GM10266 (cell line): ENCODE data around the gene HEATR3.
A peak's percentile ranks its signal among the peaks of the same experiment; 100 is the strongest.

Source experiments
- DNase-seq: peaks from one replicate; pipeline ENCODE4 v3.0.0; 2012; ENCODE audit errors: extremely low spot score
- CTCF ChIP-seq: IDR thresholded peaks from 2 replicates; pipeline ENCODE4 v1.5.1; 2012; ENCODE audit warnings: mild to moderate bottlenecking, low read depth; ENCODE audit not compliant: control insufficient read depth, insufficient read depth; ENCODE audit errors: missing control alignments

HEATR3 gene

DNA sequence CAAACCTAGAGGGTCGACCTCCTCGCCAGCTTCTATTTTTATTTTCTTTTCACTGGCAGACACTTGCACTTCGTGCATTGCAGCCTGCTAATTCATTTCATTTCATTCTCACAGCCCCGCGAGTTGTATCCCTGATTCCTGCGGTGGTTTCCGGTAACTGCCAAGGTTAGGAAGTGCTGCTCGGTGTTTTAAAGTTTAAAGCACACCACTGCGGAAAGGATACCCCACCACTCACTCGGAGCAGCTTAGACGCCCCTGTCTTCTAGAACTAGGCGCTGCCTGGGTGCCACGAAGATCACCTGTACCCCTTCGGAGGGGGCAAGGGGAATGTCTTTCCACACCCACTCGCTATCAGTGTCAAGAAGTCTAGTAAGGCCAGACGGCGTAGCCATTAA is 40.2 kb upstream of the HEATR3 start:
- no peak for TF ChIP-seq CTCF
- DNase-seq, result peak; percentile 30

DNA sequence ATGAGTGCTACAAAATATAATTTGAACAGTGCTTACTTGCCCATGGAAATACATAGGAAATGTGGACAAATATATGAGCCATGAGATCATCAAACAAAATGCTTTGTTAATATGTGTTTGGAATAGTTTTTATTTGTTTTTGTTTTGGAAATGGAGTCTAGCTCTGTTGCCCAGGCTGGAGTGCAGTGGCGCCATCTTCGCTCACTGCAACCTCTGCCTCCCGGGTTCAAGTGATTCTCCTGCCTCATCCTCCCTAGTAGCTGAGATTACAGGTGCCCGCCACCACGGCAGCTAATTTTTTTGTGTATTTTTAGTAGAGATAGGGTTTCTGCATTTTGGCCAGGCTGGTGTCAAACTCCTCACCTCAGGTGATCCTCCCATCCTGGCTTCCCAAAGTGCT is 37.9 kb upstream of the HEATR3 start:
- no peak for DNase-seq
- TF ChIP-seq CTCF, result no peak

DNA sequence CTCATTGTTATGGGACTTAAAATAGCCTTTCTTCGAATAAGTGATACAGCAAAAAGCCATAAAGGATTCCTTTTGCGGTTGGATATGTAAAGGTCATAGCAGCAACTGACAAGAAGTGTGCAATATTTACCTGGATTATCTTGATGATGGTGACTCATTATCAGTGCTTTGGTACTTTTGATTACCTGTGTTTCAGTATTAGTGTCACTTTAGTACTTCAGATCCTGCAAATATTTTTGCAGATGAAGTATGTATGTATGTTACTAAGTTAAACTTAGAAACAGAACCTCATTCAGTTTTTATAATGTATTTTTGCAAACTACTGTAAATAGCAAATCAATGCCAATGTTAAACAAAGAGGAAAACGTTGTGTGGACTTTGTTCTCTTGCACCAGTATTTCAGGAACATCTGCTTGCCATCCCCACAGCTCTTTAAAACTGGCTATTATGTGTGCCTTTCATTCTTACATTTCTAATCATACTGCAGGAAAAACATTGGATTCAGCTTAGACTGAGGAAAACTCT is 30.2 kb upstream of the HEATR3 start:
- no peak for TF ChIP-seq CTCF
- no peak for DNase-seq

DNA sequence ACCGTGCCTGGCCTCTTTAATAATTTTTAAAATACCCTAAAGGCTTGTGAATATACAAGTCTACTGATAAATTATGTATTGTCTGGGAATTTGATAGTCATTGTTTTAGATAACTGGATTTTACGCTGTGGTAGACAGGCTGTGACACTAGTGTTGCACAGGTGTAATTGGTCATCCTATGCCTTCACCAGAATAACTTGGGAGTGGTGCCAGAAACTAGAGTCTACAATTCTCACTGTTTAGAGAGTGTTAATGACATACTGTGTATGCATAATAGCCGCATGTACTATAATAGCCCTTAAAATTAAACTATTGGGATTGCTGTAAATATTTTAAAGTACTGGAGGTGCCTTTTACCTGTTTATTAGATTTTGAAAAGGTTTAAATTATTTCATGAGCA is 29.3 kb upstream of the HEATR3 start:
- no peak for DNase-seq
- TF ChIP-seq CTCF, result no peak

DNA sequence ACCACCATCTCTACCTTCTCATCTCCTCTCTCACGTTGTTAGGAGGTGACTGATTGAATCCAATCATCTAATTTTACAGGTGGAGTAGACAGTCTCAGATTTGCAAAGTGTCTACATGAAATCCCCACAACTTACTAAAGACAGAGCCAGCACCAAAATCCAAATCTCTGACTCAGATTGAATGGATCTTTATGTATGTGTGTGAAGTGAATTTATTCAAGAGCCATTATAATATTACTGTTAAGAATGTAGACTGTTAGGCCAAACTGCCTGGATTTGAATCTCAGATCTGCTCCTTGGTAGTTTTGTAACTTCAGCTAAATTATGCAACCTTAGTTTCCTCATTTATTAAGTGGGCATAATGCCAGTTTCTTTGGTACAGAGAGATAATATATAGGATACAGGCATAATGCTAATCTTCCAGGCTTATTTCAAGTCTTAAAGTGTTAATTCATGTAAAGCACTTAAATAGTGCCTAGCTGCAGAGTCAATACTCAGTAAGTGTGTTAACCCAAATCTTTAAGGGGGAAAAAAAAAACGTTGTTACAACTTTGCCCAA is 28.0 kb upstream of the HEATR3 start:
- DNase-seq, result no peak

GRCh38 chr16:50038286-50038685 is 27.5 kb upstream of the HEATR3 start:
- DNase-seq, result no peak
- TF ChIP-seq CTCF, result no peak

More for the DNA sequence above, 28.0 kb upstream of the HEATR3 start:
- TF ChIP-seq CTCF, result no peak

DNA sequence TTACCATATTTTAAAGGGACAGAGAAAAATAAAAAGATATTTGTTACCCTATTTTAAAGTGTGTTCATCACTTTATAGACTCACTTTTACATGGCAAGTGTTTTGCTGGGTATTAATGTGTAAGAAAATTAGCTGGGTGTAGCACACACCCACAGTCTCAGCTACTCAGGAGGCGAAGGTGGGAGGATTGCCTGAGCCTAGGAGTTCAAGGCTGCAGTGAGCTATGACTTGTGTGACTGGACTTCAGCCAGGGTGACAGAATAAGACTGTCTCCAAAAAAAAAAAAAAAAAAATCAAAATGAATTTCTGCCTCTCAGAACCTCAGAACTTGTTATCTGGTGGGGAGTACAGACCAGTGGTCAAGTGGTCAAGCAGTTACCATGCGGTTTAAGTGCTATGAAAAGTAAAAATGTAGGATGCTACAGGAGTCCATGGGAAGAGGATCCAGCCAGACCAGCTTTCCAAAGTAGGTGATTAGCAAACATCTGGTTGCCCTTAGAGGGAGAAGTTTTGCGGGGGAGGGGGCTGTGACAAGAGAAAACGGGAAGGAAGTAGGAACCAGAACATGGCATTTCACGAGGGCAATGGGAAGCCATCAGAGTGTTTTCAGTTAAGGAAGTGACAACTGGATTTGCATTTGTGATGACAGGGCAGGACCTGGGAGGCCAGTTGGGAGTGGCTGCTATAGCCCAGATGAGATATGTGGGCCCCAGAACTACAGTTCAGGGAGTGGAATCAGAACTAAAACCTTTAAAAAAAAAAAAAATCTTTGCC is 26.8 kb upstream of the HEATR3 start:
- no peak for TF ChIP-seq CTCF
- DNase-seq, result no peak
